GM12892 (cell line): ENCODE measurements around the gene CFAP221.

ENCODE experiments used
- DNase-seq: peaks from one replicate; pipeline ENCODE4 v3.0.0; 2011; ENCODE audit not compliant: insufficient read length
- FAIRE-seq: peaks from 2 replicates; lab custom pipeline; 2011; peaks lifted over from hg19 to GRCh38; lab: Jason Lieb, UNC
- POLR2A ChIP-seq: IDR thresholded peaks from 2 replicates; pipeline ENCODE4 v1.6.1; 2011; ENCODE audit warnings: low read depth, low read length, control low read depth
- POLR2AphosphoS5 ChIP-seq: IDR thresholded peaks from 2 replicates; pipeline ENCODE4 v1.6.1; 2011; ENCODE audit warnings: low read depth, low read length, control low read depth
- TAF1 ChIP-seq: IDR thresholded peaks from 2 replicates; pipeline ENCODE4 v1.6.1; 2011; ENCODE audit warnings: low read depth, mild to moderate bottlenecking, control low read depth, low read length, borderline replicate concordance

CFAP221 gene

DNA sequence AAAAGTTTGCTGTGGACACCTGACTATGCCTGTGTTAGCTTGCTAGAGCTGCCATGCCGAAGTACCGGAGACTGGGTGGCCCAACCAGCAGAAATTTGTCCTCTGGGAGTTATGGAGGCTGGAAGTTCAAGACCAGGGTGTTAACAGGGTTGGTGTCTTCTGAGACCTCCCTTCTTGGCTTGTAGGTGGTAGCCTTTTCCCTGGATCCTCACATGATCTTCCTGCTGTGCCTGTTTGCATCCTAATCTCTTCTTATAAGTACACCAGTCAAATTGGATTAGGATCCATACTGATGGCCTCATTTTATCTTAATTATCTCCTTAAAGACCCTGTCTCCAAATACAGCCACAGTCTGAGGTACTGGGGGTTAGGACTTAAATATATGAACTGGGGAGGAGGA, 135.6 kb downstream of the CFAP221 start:
- no peak for FAIRE-seq
- TF ChIP-seq POLR2AphosphoS5 = no peak
- TF ChIP-seq TAF1 = no peak
- no peak for TF ChIP-seq POLR2A
- no peak for DNase-seq

GRCh38 chr2:119680457-119681202, 136.4 kb downstream of the CFAP221 start:
- FAIRE-seq (no peak), DNase-seq (no peak)
- TF ChIP-seq POLR2AphosphoS5 (no peak), TAF1 (no peak), POLR2A (no peak)

DNA sequence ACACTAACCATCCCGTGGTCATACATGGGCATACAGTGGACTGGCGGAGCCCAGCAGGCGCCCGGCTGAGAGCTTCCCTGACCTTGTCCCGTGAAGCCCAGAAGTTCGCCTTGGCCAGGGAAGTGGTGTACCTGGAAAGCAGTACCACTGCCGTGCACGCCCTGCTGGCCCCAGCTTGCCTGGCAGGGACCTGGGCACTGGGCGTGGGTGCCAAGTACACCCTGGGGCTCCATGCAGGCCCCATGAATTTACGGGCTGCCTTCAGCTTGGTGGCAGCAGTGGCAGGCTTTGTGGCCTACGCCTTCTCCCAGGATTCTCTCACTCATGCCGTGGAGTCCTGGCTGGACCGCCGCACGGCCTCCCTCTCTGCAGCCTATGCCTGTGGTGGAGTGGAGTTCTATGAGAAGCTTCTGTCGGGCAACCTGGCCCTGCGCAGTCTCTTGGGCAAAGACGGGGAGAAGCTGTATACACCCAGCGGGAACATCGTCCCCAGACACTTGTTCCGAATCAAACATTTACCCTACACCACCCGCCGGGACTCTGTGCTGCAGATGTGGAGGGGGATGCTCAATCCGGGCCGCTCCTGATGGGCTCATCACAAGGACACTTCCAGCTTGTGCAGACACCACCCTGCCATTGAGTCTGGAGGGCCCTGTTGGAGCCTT, 137.1 kb downstream of the CFAP221 start:
- DNase-seq (no peak), FAIRE-seq (no peak)
- TF ChIP-seq TAF1 (no peak), POLR2AphosphoS5 (no peak), POLR2A (no peak)

DNA sequence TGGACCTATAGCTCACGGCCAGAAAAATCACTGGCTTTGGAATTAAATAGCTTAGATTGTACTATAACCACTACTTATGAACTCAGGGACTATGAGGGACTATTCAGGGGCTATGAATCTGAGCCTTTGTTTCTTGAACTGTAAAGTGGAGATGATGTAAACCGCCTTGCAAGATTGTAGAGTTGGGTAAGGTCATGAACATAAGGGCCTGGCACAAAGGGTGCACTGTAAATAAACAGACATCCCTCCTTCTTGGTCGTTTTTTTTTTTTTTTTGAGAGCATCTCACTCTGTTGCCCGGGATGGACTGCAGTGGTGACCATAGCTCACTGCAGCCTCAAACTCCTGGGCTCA, 137.6 kb downstream of the CFAP221 start:
- TF ChIP-seq POLR2A = no peak
- TF ChIP-seq POLR2AphosphoS5 = no peak
- no peak for TF ChIP-seq TAF1
- DNase-seq = no peak
- FAIRE-seq = no peak

DNA sequence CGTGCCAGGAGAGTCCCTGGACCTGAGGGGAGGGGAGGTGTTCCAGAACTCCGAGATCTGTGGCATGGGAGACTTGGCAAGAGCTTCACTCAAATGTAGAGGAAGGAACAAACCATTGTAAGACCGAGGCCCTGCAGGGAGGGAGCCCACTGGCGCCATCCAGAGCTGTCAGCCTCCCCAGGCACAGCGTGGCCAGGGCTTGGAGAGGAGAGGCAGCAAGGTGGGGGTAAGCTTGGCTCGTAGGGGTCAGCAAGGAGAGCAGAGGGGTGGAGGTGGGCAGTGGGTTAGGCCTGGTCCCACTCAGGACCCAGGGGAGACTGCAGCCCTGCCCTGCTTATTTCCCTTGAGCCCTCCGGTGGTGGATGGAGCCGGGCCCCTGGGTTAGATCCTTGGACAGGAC, 138.3 kb downstream of the CFAP221 start:
- FAIRE-seq (no peak), DNase-seq (no peak)
- TF ChIP-seq TAF1 (no peak), POLR2AphosphoS5 (no peak; the same call in 1 of the 2 replicates), POLR2A (no peak)

DNA sequence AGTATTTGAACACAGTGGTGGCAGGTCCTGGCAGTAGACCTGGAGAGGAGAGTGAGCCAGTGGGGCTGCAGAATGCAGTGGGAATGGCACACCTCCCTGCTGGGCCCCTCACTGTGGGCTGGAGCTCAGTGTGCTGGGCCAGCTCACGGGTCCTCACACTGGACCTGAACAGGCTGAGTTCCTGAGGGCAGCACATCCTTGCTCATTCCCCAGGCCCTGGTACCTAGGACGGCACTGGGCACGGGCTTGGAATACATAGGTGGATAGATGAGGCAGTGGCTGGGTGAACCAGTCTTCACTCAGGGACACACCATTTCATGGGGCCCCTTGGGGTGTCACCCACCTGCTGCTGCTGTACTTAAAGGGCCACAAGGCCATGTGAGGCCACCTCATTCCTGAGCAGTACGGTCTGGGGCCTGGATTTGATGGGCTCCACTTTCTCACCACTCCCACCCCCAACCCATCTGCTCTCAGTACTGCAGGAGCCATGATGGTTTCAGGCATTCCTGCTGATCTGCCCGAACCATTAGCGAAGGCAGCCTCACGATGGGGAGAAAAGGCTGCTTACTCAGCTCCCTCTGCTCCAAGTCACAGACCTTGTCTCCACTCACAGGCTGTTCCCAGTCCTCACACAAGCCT, 138.9 kb downstream of the CFAP221 start:
- FAIRE-seq (no peak), DNase-seq (no peak)
- TF ChIP-seq POLR2AphosphoS5 = no peak
- no peak for TF ChIP-seq POLR2A
- TF ChIP-seq TAF1 = no peak

GRCh38 chr2:119683713-119684443, 139.6 kb downstream of the CFAP221 start:
- DNase-seq = no peak
- FAIRE-seq = no peak
- TF ChIP-seq POLR2A (no peak), TAF1 (no peak), POLR2AphosphoS5 (no peak)

- TF ChIP-seq POLR2AphosphoS5 = no peak
- no peak for TF ChIP-seq TAF1
- no peak for TF ChIP-seq POLR2A
- no peak for DNase-seq
- no peak for FAIRE-seq
Measured at GRCh38 chr2:119684518-119684917, 140.3 kb downstream of the CFAP221 start.

DNA sequence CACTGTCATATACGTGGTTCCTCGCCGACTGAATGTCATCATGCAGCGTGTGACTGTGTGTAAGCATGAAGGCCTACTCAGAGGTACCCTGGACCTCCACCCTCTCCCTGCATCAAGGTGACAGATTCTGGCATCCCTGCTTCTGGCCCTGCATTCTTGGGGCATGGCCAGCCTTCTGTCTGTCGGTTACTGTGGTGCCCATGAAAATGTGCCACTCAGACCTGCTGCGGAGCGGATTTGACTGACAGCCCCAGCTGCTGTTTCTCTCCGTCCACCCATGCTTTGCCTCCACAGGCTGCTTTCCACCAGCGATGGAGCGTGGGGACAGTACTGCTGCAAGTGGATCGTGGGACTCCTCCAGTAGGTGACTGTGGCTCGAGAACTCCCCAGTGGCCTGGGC, 144.4 kb downstream of the CFAP221 start:
- no peak for TF ChIP-seq POLR2AphosphoS5
- TF ChIP-seq POLR2A = no peak
- no peak for TF ChIP-seq TAF1
- no peak for DNase-seq
- no peak for FAIRE-seq

DNA sequence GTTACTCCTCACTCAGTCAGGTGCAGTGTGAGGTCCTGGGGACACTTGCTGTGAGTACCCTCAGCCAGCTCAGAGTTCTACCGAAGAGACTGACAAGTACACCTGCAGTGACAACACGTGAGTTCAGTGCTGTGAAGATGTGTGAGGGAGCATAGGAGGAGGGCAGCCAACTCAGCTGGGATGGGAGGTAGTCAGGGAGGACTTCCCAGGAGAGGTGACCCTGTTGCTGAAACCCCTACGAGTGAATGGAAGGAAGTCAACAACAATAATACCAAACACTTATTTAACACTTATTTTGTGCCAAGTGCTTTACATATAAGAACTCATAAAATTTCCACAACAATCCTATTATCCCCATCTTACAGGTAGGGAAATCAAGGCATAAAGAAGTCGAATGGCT, 145.0 kb downstream of the CFAP221 start:
- FAIRE-seq (no peak), DNase-seq (no peak)
- no peak for TF ChIP-seq TAF1

DNA sequence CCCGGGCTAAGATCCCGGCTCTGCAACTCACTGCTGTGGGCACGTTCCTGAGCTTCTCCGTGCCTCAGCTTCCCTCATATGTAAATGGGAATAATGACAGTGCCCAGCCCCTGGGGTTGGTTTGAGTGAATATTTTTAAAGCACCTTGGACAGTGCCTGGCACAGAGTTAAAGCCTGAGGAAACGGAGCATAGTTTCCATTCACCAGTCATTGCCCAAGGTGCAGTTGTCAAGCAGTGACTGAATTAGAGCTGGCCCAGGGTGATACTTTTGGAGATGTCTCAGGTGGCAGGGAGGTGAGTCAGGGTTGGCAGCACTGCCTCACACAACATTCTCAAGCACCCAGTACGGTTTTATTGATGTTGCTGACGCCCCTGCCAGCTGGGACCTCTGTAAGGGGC, 146.9 kb downstream of the CFAP221 start:
- FAIRE-seq (no peak), DNase-seq (no peak)
- no peak for TF ChIP-seq TAF1
- TF ChIP-seq POLR2AphosphoS5 = no peak
- TF ChIP-seq POLR2A = no peak
